GM04503 (cell line): ENCODE results near the gene LYPD3.
"Not testable (repeated sequence)": the region's sequence is repeated elsewhere in the genome, so short reads cannot be mapped to it uniquely, and the experiment has no call there.

Experiments
- DNase-seq: peaks from one replicate; pipeline ENCODE4 v3.0.0-alpha.2; 2012; ENCODE audit warnings: low read depth

Gene LYPD3

GRCh38 chr19:43465468-43466120 lies at the start of gene LYPD3:
Gene LYPD3 (minus strand): TSS chr19:43465608. CDS start chr19:43465571, 37 bp downstream.
- DNase-seq = no peak

- DNase-seq = not testable (repeated sequence)
Observed at GRCh38 chr19:43512399-43512798, 47.0 kb upstream of the LYPD3 start.

GRCh38 chr19:43511324-43511723 lies 45.9 kb upstream of the LYPD3 start:
- DNase-seq = no peak

GRCh38 chr19:43510713-43511112 lies 45.3 kb upstream of the LYPD3 start:
- DNase-seq = no peak

- no peak for DNase-seq
Observed at GRCh38 chr19:43507880-43508279, 42.5 kb upstream of the LYPD3 start.

- DNase-seq = no peak
Observed at GRCh38 chr19:43506629-43507028, 41.2 kb upstream of the LYPD3 start.

- no peak for DNase-seq
Observed at GRCh38 chr19:43505941-43506340, 40.5 kb upstream of the LYPD3 start.

- DNase-seq = no peak
Observed at GRCh38 chr19:43505186-43505456, 39.7 kb upstream of the LYPD3 start.

- no peak for DNase-seq
Observed at GRCh38 chr19:43504426-43505185, 39.2 kb upstream of the LYPD3 start, which contains the start of gene PHLDB3. Gene PHLDB3 (minus strand): TSS chr19:43504746. CDS start chr19:43504118, 628 bp downstream.

- peak; percentile 37 for DNase-seq
Observed at GRCh38 chr19:43503501-43504425, 38.4 kb upstream of the LYPD3 start.

- no peak for DNase-seq
Observed at GRCh38 chr19:43502419-43502976, 37.1 kb upstream of the LYPD3 start.

GRCh38 chr19:43501661-43502418 lies 36.4 kb upstream of the LYPD3 start:
- DNase-seq = no peak

- DNase-seq = no peak
Observed at GRCh38 chr19:43499042-43499441, 33.6 kb upstream of the LYPD3 start.

GRCh38 chr19:43498233-43498842 lies 32.9 kb upstream of the LYPD3 start:
- no peak for DNase-seq

GRCh38 chr19:43496960-43497359 lies 31.6 kb upstream of the LYPD3 start:
- DNase-seq = no peak

GRCh38 chr19:43495082-43495481 lies 29.7 kb upstream of the LYPD3 start:
- DNase-seq = no peak

GRCh38 chr19:43490759-43491158 lies 25.4 kb upstream of the LYPD3 start:
- DNase-seq = no peak

- DNase-seq = no peak
Observed at GRCh38 chr19:43489979-43490599, 24.7 kb upstream of the LYPD3 start.

GRCh38 chr19:43489310-43489709 lies 23.9 kb upstream of the LYPD3 start:
- no peak for DNase-seq

GRCh38 chr19:43488179-43488578 lies 22.8 kb upstream of the LYPD3 start:
- no peak for DNase-seq

GRCh38 chr19:43486412-43486811 lies 21.0 kb upstream of the LYPD3 start:
- no peak for DNase-seq
